Measurements from ENCODE around the gene CFDP1.

The CFDP1 gene

GRCh38 chr16:75378616-75379015 is 54.7 kb downstream of the CFDP1 start:
- no peak for TF ChIP-seq EZH2 (IDR thresholded peaks at IDR 0.05; ENCODE audit: borderline replicate concordance, low read depth, low read length, severe bottlenecking)
- TF ChIP-seq CTCF (IDR thresholded peaks at IDR 0.05; ENCODE audit: borderline replicate concordance, extremely low read depth, low read length, poor library complexity, severe bottlenecking) = no peak
- Histone ChIP-seq H3K4me3 (ENCODE audit: low read depth in 1 of 2, low read length in 2 of 2) (no peak overlapping the region), H2AFZ (ENCODE audit: low read depth, low read length) (no peak overlapping the region), H3K9me3 (ENCODE audit: insufficient read depth, low read length, severe bottlenecking) (no peaks in the 10 kb centered on the region), H3K36me3 (ENCODE audit: insufficient read depth, low read length) (peaks cover 22% of the 10 kb centered on the region; the same call in 1 of the 2 replicates), H3K4me2 (ENCODE audit: insufficient read depth, low read length) (no peak overlapping the region), H3K79me2 (ENCODE audit: insufficient read depth, low read length) (0 out of 2 replicates have a peak, but pooled peaks cover 2% of the 10 kb centered on the region), H3K9ac (ENCODE audit: low read depth, low read length) (no peak overlapping the region), H3K27ac (ENCODE audit: low read length) (no peak overlapping the region), H4K20me1 (ENCODE audit: insufficient read depth, low read length) (peaks cover 8% of the 10 kb centered on the region), H3K4me1 (ENCODE audit: insufficient read depth, low read length) (peaks cover 41% of the 10 kb centered on the region), H3K27me3 (ENCODE audit: insufficient read depth, low read length, poor library complexity) (no peaks in the 10 kb centered on the region)
- DNase-seq (no peak), ATAC-seq (ENCODE audit: insufficient read depth, low read depth) (no peak)

- Histone ChIP-seq H3K27ac (ENCODE audit: low read length) (no peak overlapping the region), H3K79me2 (ENCODE audit: insufficient read depth, low read length) (0 out of 2 replicates have a peak, but pooled peaks cover 2% of the 10 kb centered on the region), H4K20me1 (ENCODE audit: insufficient read depth, low read length) (peaks cover 8% of the 10 kb centered on the region), H3K9ac (ENCODE audit: low read depth, low read length) (no peak overlapping the region), H3K4me2 (ENCODE audit: insufficient read depth, low read length) (no peak overlapping the region), H3K27me3 (ENCODE audit: insufficient read depth, low read length, poor library complexity) (no peaks in the 10 kb centered on the region), H3K4me3 (ENCODE audit: low read depth in 1 of 2, low read length in 2 of 2) (no peak overlapping the region), H3K4me1 (ENCODE audit: insufficient read depth, low read length) (peaks cover 41% of the 10 kb centered on the region), H3K36me3 (ENCODE audit: insufficient read depth, low read length) (peaks cover 25% of the 10 kb centered on the region; the same call in 1 of the 2 replicates), H2AFZ (ENCODE audit: low read depth, low read length) (no peak overlapping the region), H3K9me3 (ENCODE audit: insufficient read depth, low read length, severe bottlenecking) (no peaks in the 10 kb centered on the region)
- TF ChIP-seq EZH2 (IDR thresholded peaks at IDR 0.05; ENCODE audit: borderline replicate concordance, low read depth, low read length, severe bottlenecking) (no peak), CTCF (IDR thresholded peaks at IDR 0.05; ENCODE audit: borderline replicate concordance, extremely low read depth, low read length, poor library complexity, severe bottlenecking) (no peak)
- DNase-seq = no peak
- ATAC-seq (ENCODE audit: insufficient read depth, low read depth) = no peak
Observed at GRCh38 chr16:75377729-75378386, 55.4 kb downstream of the CFDP1 start.

- no peak for TF ChIP-seq EZH2 (IDR thresholded peaks at IDR 0.05; ENCODE audit: borderline replicate concordance, low read depth, low read length, severe bottlenecking)
- no peak for TF ChIP-seq CTCF (IDR thresholded peaks at IDR 0.05; ENCODE audit: borderline replicate concordance, extremely low read depth, low read length, poor library complexity, severe bottlenecking)
- Histone ChIP-seq H3K27me3 (ENCODE audit: insufficient read depth, low read length, poor library complexity) (no peaks in the 10 kb centered on the region), H3K27ac (ENCODE audit: low read length) (no peak overlapping the region), H3K9me3 (ENCODE audit: insufficient read depth, low read length, severe bottlenecking) (no peaks in the 10 kb centered on the region), H3K79me2 (ENCODE audit: insufficient read depth, low read length) (0 out of 2 replicates have a peak, but pooled peaks cover 2% of the 10 kb centered on the region), H3K36me3 (ENCODE audit: insufficient read depth, low read length) (peaks cover 25% of the 10 kb centered on the region; the same call in 1 of the 2 replicates), H4K20me1 (ENCODE audit: insufficient read depth, low read length) (peaks cover 8% of the 10 kb centered on the region), H3K4me2 (ENCODE audit: insufficient read depth, low read length) (no peak overlapping the region), H3K4me3 (ENCODE audit: low read depth in 1 of 2, low read length in 2 of 2) (no peak overlapping the region), H3K9ac (ENCODE audit: low read depth, low read length) (no peak overlapping the region), H2AFZ (ENCODE audit: low read depth, low read length) (no peak overlapping the region), H3K4me1 (ENCODE audit: insufficient read depth, low read length) (peaks cover 29% of the 10 kb centered on the region)
- ATAC-seq (ENCODE audit: insufficient read depth, low read depth) = no peak
- no peak for DNase-seq
Observed at GRCh38 chr16:75376475-75377161, 56.7 kb downstream of the CFDP1 start.
